ENCODE data around the gene THAP11.
A peak's percentile ranks its signal among the peaks of the same experiment; 100 is the strongest.

The THAP11 gene

DNA sequence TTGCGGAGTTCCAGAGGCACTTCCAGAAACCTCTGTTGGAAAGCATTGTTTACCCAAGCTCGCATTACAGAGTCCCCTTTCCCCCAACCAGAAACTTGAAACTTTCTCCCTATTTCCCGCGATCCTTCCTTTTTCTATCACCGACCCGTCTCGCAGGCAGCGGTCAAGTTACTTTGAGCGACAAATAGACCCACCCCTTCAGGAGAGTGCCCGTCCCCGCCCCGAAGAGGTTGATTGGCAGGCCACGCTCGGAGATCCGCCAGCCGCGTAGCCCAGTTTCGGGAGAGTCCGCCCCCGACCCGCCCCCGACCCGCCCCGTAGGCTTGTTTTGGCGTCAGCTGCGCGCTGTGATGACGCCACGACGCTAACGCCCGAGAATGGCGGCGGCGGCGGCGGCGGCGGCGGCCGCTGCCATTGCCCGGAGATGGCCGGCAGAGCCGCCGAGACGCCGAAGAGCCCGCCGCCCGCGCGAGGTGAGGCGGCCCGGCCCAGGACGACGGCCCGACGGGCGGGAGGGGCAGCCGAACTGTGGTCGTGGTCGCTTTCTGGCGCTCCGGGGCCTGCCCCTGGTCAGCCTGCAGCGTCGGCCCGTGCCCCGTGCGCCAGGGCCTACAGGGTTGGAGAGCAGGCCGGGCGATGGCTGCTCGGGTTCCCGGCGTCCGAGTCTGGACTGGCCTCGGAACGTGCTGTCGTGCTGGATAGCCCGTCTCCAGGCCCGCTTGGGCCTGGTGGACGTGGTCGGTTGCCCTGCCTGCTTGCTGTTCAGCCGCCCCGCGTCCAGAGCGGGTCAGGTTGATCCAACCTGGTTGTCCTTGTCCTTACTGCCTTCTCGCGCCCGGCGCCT lies 51.0 kb downstream of the THAP11 start, which contains the start of gene PSKH1:
Gene PSKH1, plus strand, starts transcription at position 356 of the 844 bp plus-strand sequence. CDS start 15,496 bp downstream, outside the sequence.
- H2AFZ ChIP-seq (ENCODE audit: low read length): peak within 1 kb of the TSS; percentile 64
- H3K4me2 ChIP-seq (ENCODE audit: low read depth, low read length): peak within 1 kb of the TSS; percentile 82
- peak within 1 kb of the TSS; percentile 96 for H3K9ac ChIP-seq (ENCODE audit: low read length)
- H3K27me3 ChIP-seq (replicated peaks; ENCODE audit: insufficient read depth, low read length): no peaks in the 10 kb centered on the region
- peak within 1 kb of the TSS; percentile 94 for H3K4me3 ChIP-seq (ENCODE audit: low read length)
- H3K4me1 ChIP-seq (ENCODE audit: low read length): 0 out of 2 replicates have a peak, but pooled peaks cover 6% of the 10 kb centered on the region
- TF ChIP-seq, protein P1, sequence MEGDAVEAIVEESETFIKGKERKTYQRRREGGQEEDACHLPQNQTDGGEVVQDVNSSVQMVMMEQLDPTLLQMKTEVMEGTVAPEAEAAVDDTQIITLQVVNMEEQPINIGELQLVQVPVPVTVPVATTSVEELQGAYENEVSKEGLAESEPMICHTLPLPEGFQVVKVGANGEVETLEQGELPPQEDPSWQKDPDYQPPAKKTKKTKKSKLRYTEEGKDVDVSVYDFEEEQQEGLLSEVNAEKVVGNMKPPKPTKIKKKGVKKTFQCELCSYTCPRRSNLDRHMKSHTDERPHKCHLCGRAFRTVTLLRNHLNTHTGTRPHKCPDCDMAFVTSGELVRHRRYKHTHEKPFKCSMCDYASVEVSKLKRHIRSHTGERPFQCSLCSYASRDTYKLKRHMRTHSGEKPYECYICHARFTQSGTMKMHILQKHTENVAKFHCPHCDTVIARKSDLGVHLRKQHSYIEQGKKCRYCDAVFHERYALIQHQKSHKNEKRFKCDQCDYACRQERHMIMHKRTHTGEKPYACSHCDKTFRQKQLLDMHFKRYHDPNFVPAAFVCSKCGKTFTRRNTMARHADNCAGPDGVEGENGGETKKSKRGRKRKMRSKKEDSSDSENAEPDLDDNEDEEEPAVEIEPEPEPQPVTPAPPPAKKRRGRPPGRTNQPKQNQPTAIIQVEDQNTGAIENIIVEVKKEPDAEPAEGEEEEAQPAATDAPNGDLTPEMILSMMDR (IDR thresholded peaks at IDR 0.05; ENCODE audit: low read length): no peak
- no peak for TF ChIP-seq EZH2phosphoT487 (IDR thresholded peaks at IDR 0.05; ENCODE audit: low read length)
- no peak for TF ChIP-seq EZH2 (optimal IDR thresholded peaks at IDR 0.05; ENCODE audit: low read depth, low read length)
- H3K79me2 ChIP-seq (ENCODE audit: low read length): peaks cover 45% of the 10 kb centered on the region
- H3K27ac ChIP-seq (ENCODE audit: low read length): peak within 1 kb of the TSS; percentile 57; the same call in 1 of the 2 replicates
- no peaks in the 10 kb centered on the region for H4K20me1 ChIP-seq (ENCODE audit: insufficient read depth, low read length)
- H3K9me2 ChIP-seq (replicated peaks; ENCODE audit: insufficient read depth, low read length): no peaks in the 10 kb centered on the region
- H3K9me3 ChIP-seq (replicated peaks; ENCODE audit: insufficient read depth, low read length): no peaks in the 10 kb centered on the region
- DNase-seq: peak; percentile 97
- H3F3A ChIP-seq (ENCODE audit: insufficient read depth, low read length): no peaks in the 10 kb centered on the region
- H3K36me3 ChIP-seq (replicated peaks; ENCODE audit: insufficient read depth, low read length): no peaks in the 10 kb centered on the region

Measured in MM.1S (cell line).